RCC 7860 (cell line): ENCODE measurements around the gene POLE.
A peak's percentile ranks its signal among the peaks of the same experiment; 100 is the strongest.

Source experiments
- DNase-seq: peaks from one replicate; pipeline ENCODE4 v3.0.0-alpha.2; 2015; ENCODE audit warnings: low spot score
- FAIRE-seq: peaks from 2 replicates; lab custom pipeline; 2012; peaks lifted over from hg19 to GRCh38; lab: Jason Lieb, UNC

POLE gene

GRCh38 chr12:132633901-132634300 lies 53.2 kb downstream of the POLE start:
- DNase-seq: no peak
- no peak for FAIRE-seq

- FAIRE-seq: no peak
- DNase-seq: no peak
These were observed 53.7 kb downstream of the POLE start for GRCh38 chr12:132633398-132633797.

GRCh38 chr12:132632521-132633228 lies 54.5 kb downstream of the POLE start:
- DNase-seq: no peak
- FAIRE-seq: no peak

- no peak for FAIRE-seq
- DNase-seq: no peak
These were observed 55.5 kb downstream of the POLE start for GRCh38 chr12:132631666-132632065.

- DNase-seq (no peak), FAIRE-seq (no peak)
These were observed 56.5 kb downstream of the POLE start for GRCh38 chr12:132630672-132631071.

GRCh38 chr12:132629330-132629729 lies 57.8 kb downstream of the POLE start:
- no peak for FAIRE-seq

GRCh38 chr12:132625731-132626430 lies 61.3 kb downstream of the POLE start:
- FAIRE-seq (no peak), DNase-seq (no peak)

More at GRCh38 chr12:132629330-132629729, 57.8 kb downstream of the POLE start:
- no peak for DNase-seq

- no peak for DNase-seq
- no peak for FAIRE-seq
These were observed 62.1 kb downstream of the POLE start for GRCh38 chr12:132624910-132625630.

- no peak for DNase-seq
- no peak for FAIRE-seq
These were observed 62.8 kb downstream of the POLE start for GRCh38 chr12:132624186-132624855.

- no peak for DNase-seq
- no peak for FAIRE-seq
These were observed 63.9 kb downstream of the POLE start for GRCh38 chr12:132623072-132623869.

- DNase-seq: peak; percentile 47
- no peak for FAIRE-seq
These were observed 64.6 kb downstream of the POLE start for GRCh38 chr12:132622437-132623071.

- FAIRE-seq (no peak), DNase-seq (no peak)
These were observed 65.3 kb downstream of the POLE start for GRCh38 chr12:132621657-132622435.

GRCh38 chr12:132620899-132621656 lies 66.1 kb downstream of the POLE start:
- FAIRE-seq (no peak), DNase-seq (no peak)

- FAIRE-seq (no peak), DNase-seq (no peak)
These were observed 66.8 kb downstream of the POLE start for GRCh38 chr12:132620113-132620898.

GRCh38 chr12:132619386-132620112 lies 67.6 kb downstream of the POLE start:
- DNase-seq (no peak), FAIRE-seq (no peak)

- FAIRE-seq: no peak
- DNase-seq: no peak
These were observed 68.1 kb downstream of the POLE start for GRCh38 chr12:132619071-132619385.

GRCh38 chr12:132618683-132619043 lies 68.5 kb downstream of the POLE start, which contains the start of gene P2RX2:
P2RX2 (plus strand) TSS chr12:132618776; CDS start chr12:132618817, 41 bp downstream.
- FAIRE-seq (no peak), DNase-seq (no peak)
